OCI-LY1 (cell line): ENCODE data around the gene TCP10L.

Experiments
- H2AFZ ChIP-seq: fragments of 200-600 bp; sonication (generic), shearing (Covaris generic); 2 replicates; pipeline ENCODE4 v1.6.0; 2014; ENCODE audit warnings: antibody characterized with exemption, mild to moderate bottlenecking, low read length
- H3F3A ChIP-seq: fragments of 200-600 bp; sonication (generic), shearing (Covaris generic); 2 replicates; pipeline ENCODE4 v1.6.0; 2014; ENCODE audit warnings: mild to moderate bottlenecking, antibody characterized with exemption, low read length, moderate library complexity; ENCODE audit not compliant: insufficient read depth
- H3K27ac ChIP-seq: fragments of 200-600 bp; sonication (generic); 2 replicates; pipeline ENCODE4 v1.5.1; 2014; ENCODE audit warnings: low read length, mixed run types, mild to moderate bottlenecking, low read depth; ENCODE audit not compliant: poor library complexity, severe bottlenecking
- H3K27me3 ChIP-seq: fragments of 200-600 bp; sonication (generic); 2 replicates; pipeline ENCODE4 v1.6.0; 2014; ENCODE audit warnings: antibody characterized with exemption, mild to moderate bottlenecking, low read length, moderate library complexity; ENCODE audit not compliant: insufficient read depth
- H3K36me3 ChIP-seq: fragments of 200-600 bp; sonication (generic); 2 replicates; pipeline ENCODE4 v1.6.1; 2014; ENCODE audit warnings: mild to moderate bottlenecking, antibody characterized with exemption, low read length, moderate library complexity, mixed read lengths; ENCODE audit not compliant: insufficient read depth
- H3K4me1 ChIP-seq: fragments of 200-600 bp; sonication (generic); 2 replicates; pipeline ENCODE4 v1.5.1; 2014; ENCODE audit warnings: mild to moderate bottlenecking, low read length, moderate library complexity; ENCODE audit not compliant: insufficient read depth, severe bottlenecking
- H3K4me2 ChIP-seq: fragments of 200-600 bp; sonication (generic), shearing (Covaris generic); 2 replicates; pipeline ENCODE4 v1.6.1; 2014; ENCODE audit warnings: low read length
- H3K4me3 ChIP-seq: fragments of 200-600 bp; sonication (generic); 2 replicates; pipeline ENCODE4 v1.5.1; 2014; ENCODE audit warnings: low read length, low read depth, mild to moderate bottlenecking, mixed read lengths; ENCODE audit not compliant: poor library complexity, severe bottlenecking
- H3K79me2 ChIP-seq: fragments of 200-600 bp; shearing (Covaris generic); 2 replicates; pipeline ENCODE4 v1.6.1; 2016; ENCODE audit warnings: mixed run types, low read length, mixed read lengths; ENCODE audit not compliant: insufficient read depth
- H3K9ac ChIP-seq: fragments of 200-600 bp; sonication (generic), shearing (Covaris generic); 2 replicates; pipeline ENCODE4 v1.6.1; 2014; ENCODE audit warnings: mild to moderate bottlenecking, low read length, mixed read lengths
- H3K9me2 ChIP-seq: fragments of 200-600 bp; sonication (generic), shearing (Covaris generic); 2 replicates; pipeline ENCODE4 v1.6.1; 2014; ENCODE audit warnings: low read depth, mild to moderate bottlenecking, low read length, mixed read lengths
- H3K9me3 ChIP-seq: fragments of 200-600 bp; shearing (Covaris generic); 2 replicates; pipeline ENCODE4 v1.6.1; 2014; ENCODE audit warnings: low read length, mixed read lengths
- H4K20me1 ChIP-seq: fragments of 200-600 bp; sonication (generic), shearing (Covaris generic); 2 replicates; pipeline ENCODE4 v1.6.0; 2016; ENCODE audit warnings: mild to moderate bottlenecking, low read length; ENCODE audit not compliant: insufficient read depth
- EZH2 ChIP-seq: fragments of 200-600 bp; sonication (generic), shearing (Covaris generic); IDR thresholded peaks from 2 replicates; pipeline ENCODE4 v1.8.0; 2017; ENCODE audit warnings: borderline replicate concordance, mixed run types, mild to moderate bottlenecking, antibody characterized with exemption, low read length, moderate library complexity, mixed read lengths
- TF ChIP-seq, protein P1 (sequence below): fragments of 200-600 bp; sonication (generic), shearing (Covaris generic); IDR thresholded peaks from 2 replicates; pipeline ENCODE4 v1.5.1; 2017; ENCODE audit warnings: mild to moderate bottlenecking, antibody characterized with exemption, low read length, moderate library complexity, mixed read lengths

Gene TCP10L

GRCh38 chr21:32548978-32549377 is 36.3 kb downstream of the TCP10L start:
- Histone ChIP-seq H3K4me3 (no peak overlapping the region), H3K9ac (no peak overlapping the region)

DNA sequence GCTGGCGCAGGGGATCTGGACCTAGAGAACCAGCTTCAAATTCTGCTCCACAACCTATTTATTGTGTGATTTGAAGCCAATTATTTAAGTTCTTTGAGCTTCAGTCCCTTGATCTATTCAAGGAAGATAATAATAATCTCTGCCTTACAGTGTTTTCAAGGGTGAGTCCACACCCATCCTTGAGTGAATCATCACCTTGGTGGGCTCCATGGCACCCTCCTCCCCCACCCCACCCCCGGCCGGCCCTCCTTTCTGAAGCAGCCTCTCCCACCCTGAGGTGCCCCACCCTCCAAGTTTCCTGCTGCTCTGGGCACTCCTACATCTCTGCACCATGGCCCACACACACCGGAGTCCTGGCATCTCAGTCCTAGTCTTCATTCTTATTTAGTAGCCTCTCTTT is 38.3 kb downstream of the TCP10L start:
- H3K4me2 ChIP-seq: no peak overlapping the region
- H3K36me3 ChIP-seq: no peaks in the 10 kb centered on the region
- H3K9ac ChIP-seq: no peak overlapping the region
- no peaks in the 10 kb centered on the region for H3F3A ChIP-seq
- no peak overlapping the region for H2AFZ ChIP-seq
- no peak for TF ChIP-seq EZH2
- TF ChIP-seq, protein P1, sequence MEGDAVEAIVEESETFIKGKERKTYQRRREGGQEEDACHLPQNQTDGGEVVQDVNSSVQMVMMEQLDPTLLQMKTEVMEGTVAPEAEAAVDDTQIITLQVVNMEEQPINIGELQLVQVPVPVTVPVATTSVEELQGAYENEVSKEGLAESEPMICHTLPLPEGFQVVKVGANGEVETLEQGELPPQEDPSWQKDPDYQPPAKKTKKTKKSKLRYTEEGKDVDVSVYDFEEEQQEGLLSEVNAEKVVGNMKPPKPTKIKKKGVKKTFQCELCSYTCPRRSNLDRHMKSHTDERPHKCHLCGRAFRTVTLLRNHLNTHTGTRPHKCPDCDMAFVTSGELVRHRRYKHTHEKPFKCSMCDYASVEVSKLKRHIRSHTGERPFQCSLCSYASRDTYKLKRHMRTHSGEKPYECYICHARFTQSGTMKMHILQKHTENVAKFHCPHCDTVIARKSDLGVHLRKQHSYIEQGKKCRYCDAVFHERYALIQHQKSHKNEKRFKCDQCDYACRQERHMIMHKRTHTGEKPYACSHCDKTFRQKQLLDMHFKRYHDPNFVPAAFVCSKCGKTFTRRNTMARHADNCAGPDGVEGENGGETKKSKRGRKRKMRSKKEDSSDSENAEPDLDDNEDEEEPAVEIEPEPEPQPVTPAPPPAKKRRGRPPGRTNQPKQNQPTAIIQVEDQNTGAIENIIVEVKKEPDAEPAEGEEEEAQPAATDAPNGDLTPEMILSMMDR: no peak
- H4K20me1 ChIP-seq: no peaks in the 10 kb centered on the region
- no peaks in the 10 kb centered on the region for H3K79me2 ChIP-seq
- H3K27ac ChIP-seq: no peak overlapping the region
- no peaks in the 10 kb centered on the region for H3K27me3 ChIP-seq
- no peaks in the 10 kb centered on the region for H3K9me2 ChIP-seq
- H3K9me3 ChIP-seq: no peaks in the 10 kb centered on the region
- H3K4me1 ChIP-seq: no peaks in the 10 kb centered on the region
- H3K4me3 ChIP-seq: no peak overlapping the region

More at GRCh38 chr21:32548978-32549377, 36.3 kb downstream of the TCP10L start:
- H3K36me3 ChIP-seq: no peaks in the 10 kb centered on the region
- no peaks in the 10 kb centered on the region for H3F3A ChIP-seq
- no peak overlapping the region for H2AFZ ChIP-seq
- H3K79me2 ChIP-seq: no peaks in the 10 kb centered on the region
- no peaks in the 10 kb centered on the region for H3K9me3 ChIP-seq
- TF ChIP-seq EZH2: no peak
- TF ChIP-seq, protein P1: no peak
- H3K27ac ChIP-seq: no peak overlapping the region
- H3K4me2 ChIP-seq: no peak overlapping the region
- no peaks in the 10 kb centered on the region for H3K27me3 ChIP-seq
- H3K9me2 ChIP-seq: no peaks in the 10 kb centered on the region
- H4K20me1 ChIP-seq: no peaks in the 10 kb centered on the region
- no peaks in the 10 kb centered on the region for H3K4me1 ChIP-seq

DNA sequence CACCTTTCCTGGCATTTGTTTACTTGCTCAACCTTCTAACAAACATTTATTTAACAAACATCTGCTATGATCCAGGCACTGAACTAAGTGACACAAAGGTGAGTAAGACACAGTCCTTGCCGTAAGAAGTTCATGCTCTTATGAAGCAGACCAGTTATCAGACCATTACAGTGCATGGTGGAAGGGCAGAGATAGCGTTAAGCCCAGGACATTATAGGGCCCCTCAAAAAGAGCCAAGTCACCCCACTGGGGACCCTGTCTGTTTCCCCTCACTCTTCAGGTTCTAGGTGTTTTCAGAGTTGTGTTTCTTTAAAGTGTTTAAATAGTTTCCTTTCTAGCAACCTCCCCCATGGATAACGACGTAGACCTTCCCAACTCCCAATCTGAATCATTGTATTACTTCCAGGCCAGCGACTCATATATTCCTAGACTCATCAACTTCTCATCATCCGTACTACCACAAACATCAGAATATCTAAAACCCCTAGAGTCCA is 39.3 kb downstream of the TCP10L start:
- no peak overlapping the region for H2AFZ ChIP-seq

More for the DNA sequence above, 39.3 kb downstream of the TCP10L start:
- Histone ChIP-seq H3K4me2 (no peak overlapping the region), H3F3A (no peaks in the 10 kb centered on the region), H3K9me2 (no peaks in the 10 kb centered on the region), H3K36me3 (no peaks in the 10 kb centered on the region), H4K20me1 (no peaks in the 10 kb centered on the region), H3K9me3 (no peaks in the 10 kb centered on the region), H3K9ac (no peak overlapping the region), H3K4me3 (no peak overlapping the region), H3K79me2 (no peaks in the 10 kb centered on the region), H3K27ac (no peak overlapping the region), H3K27me3 (no peaks in the 10 kb centered on the region), H3K4me1 (no peaks in the 10 kb centered on the region)
- no peak for TF ChIP-seq EZH2
- TF ChIP-seq, protein P1: no peak
